ENCODE measurements around the gene COP1. TPM values are rescaled to one million over a fixed set of nuclear protein-coding genes. Genes with fewer than 3 reads are reported as not detected.

The COP1 gene
- total RNA-seq, 4 donors from 2014 or later, result 46.2 to 76.3 (median 50.5) TPM

GRCh38 chr1:176111835-176112234 lies 95.3 kb downstream of the COP1 start:
- no peak for DNase-seq (ENCODE audit: low spot score in 2 of 2)
- 96 to 100% methylated on average over 1 of the region's 1 CpG for WGBS, 2 donors
- TF ChIP-seq CTCF (IDR thresholded peaks at IDR 0.05) (no peak), POLR2A (IDR thresholded peaks at IDR 0.05) (no peak)
- intact Hi-C loops (cut with DNase I; ENCODE audit: low total_unique reads), result no loop called here
- no peak overlapping the region for H3K4me3 ChIP-seq (ENCODE audit: low read depth, poor library complexity, severe bottlenecking)

- intact Hi-C loops (cut with DNase I; ENCODE audit: low total_unique reads), result no loop called here
- 81 to 88% methylated on average over 1 of the region's 1 CpG for WGBS, 2 donors
- DNase-seq (ENCODE audit: low spot score in 2 of 2), result no peak
- no peak for TF ChIP-seq CTCF (IDR thresholded peaks at IDR 0.05)
- TF ChIP-seq POLR2A (IDR thresholded peaks at IDR 0.05), result no peak
- H3K4me3 ChIP-seq (ENCODE audit: low read depth, poor library complexity, severe bottlenecking), result no peak overlapping the region
Measured at GRCh38 chr1:176110203-176110602, 96.9 kb downstream of the COP1 start.

GRCh38 chr1:176102768-176103350 lies 104.2 kb downstream of the COP1 start:
- no peak for DNase-seq (ENCODE audit: low spot score in 2 of 2)
- WGBS, 2 donors, result 96 to 100% methylated on average over 1 of the region's 1 CpG
- TF ChIP-seq CTCF (IDR thresholded peaks at IDR 0.05) (no peak), POLR2A (IDR thresholded peaks at IDR 0.05) (no peak)
- no peak overlapping the region for H3K4me3 ChIP-seq (ENCODE audit: low read depth, poor library complexity, severe bottlenecking)
- intact Hi-C loops (cut with DNase I; ENCODE audit: low total_unique reads), result no loop called here

GRCh38 chr1:176101951-176102642 lies 105.0 kb downstream of the COP1 start:
- no peak overlapping the region for H3K4me3 ChIP-seq (ENCODE audit: low read depth, poor library complexity, severe bottlenecking)
- no peak for DNase-seq (ENCODE audit: low spot score in 2 of 2)
- intact Hi-C loops (cut with DNase I; ENCODE audit: low total_unique reads), result no loop called here
- WGBS, 2 donors, result 71 to 83% methylated on average over 5 of the region's 5 CpGs
- TF ChIP-seq POLR2A (IDR thresholded peaks at IDR 0.05), result no peak
- no peak for TF ChIP-seq CTCF (IDR thresholded peaks at IDR 0.05)

GRCh38 chr1:176098560-176098959 lies 108.5 kb downstream of the COP1 start:
- H3K4me3 ChIP-seq (ENCODE audit: low read depth, poor library complexity, severe bottlenecking), result no peak overlapping the region
- 95 to 97% methylated on average over 2 of the region's 2 CpGs for WGBS, 2 donors
- intact Hi-C loops (cut with DNase I; ENCODE audit: low total_unique reads), result no loop called here
- no peak for TF ChIP-seq POLR2A (IDR thresholded peaks at IDR 0.05)
- TF ChIP-seq CTCF (IDR thresholded peaks at IDR 0.05), result no peak
- no peak for DNase-seq (ENCODE audit: low spot score in 2 of 2)
